Heart left ventricle (tissue), 13 donors: ENCODE data around the gene DCST1.

Source experiments
- POLR2A ChIP-seq, 2 donors: fragments of 450-650 bp; IDR thresholded peaks; one replicate each; pipeline ENCODE4 v1.6.1; 2017; ENCODE audit warnings: antibody characterized with exemption in 2 of 2, mild to moderate bottlenecking in 2 of 2, moderate library complexity in 2 of 2
- TF ChIP-seq, protein P1 (sequence below), 12 donors: fragments of 200-600 bp; sonication (generic) in 4 of 12; IDR thresholded peaks; one replicate each; pipeline versions ENCODE4 v1.5.0 to v1.8.0; 2018 to 2022; ENCODE audit warnings: antibody characterized with exemption in 12 of 12, mild to moderate bottlenecking in 5 of 12
- donor health status: ischemic (EF 13 %, LVEDD 7.1; RV severe dilation, severe dysfunction).
- donor health status: DM: no; HTN: yes; CAD: no.
- donor health status: DM: no; HTN: no; CAD: no.
- donor health status: ischemic (EF 25% LVEDD 6.9; RV normal size, moderate dysfunction).
- donor health status: ischemic (EF 25% LVEDD 5.7; RV mildly dilated, moderate dysfunction).
- donor health status: ischemic (EF 35%, LVEDD 5.7; RV mildly dilated, moderate dysfunction).
- donor health status: nonischemic (EF 11% LVEDD 7.7; RV severe dilation, severe dysfunction).
- donor health status: DM: yes; HTN: yes; CAD: no.
- donor health status: PGD.
- donor health status: ischemic (EF 29% LVEDD 5.4; RV normal size, mild dysfunction).
- donor health status: nonischemic (EF 23%, LVEDD 6.1; RV moderate dilation, normal function).

DNA sequence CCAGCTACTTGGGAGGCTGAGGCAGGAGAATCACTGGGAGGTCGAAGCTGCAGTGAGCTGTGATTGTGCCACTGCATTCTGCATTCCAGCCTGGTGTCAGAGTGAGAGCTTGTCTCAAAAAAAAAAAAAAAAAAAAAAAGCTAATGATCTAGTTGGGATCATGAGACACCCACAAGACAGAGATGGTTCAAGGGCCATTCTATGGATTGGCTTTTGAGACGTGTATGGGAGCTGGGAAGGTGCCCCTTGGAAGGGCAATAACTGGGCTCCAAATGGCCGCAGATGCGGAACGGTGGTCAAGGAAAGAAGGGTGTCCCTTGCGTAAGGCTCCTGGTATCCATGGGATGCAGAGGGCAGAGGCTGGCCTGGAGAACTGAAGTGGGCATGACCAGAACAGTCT, 10.7 kb downstream of the DCST1 start:
- no peak for TF ChIP-seq POLR2A (IDR thresholded peaks at IDR 0.05)
- TF ChIP-seq, protein P1, sequence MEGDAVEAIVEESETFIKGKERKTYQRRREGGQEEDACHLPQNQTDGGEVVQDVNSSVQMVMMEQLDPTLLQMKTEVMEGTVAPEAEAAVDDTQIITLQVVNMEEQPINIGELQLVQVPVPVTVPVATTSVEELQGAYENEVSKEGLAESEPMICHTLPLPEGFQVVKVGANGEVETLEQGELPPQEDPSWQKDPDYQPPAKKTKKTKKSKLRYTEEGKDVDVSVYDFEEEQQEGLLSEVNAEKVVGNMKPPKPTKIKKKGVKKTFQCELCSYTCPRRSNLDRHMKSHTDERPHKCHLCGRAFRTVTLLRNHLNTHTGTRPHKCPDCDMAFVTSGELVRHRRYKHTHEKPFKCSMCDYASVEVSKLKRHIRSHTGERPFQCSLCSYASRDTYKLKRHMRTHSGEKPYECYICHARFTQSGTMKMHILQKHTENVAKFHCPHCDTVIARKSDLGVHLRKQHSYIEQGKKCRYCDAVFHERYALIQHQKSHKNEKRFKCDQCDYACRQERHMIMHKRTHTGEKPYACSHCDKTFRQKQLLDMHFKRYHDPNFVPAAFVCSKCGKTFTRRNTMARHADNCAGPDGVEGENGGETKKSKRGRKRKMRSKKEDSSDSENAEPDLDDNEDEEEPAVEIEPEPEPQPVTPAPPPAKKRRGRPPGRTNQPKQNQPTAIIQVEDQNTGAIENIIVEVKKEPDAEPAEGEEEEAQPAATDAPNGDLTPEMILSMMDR (IDR thresholded peaks at IDR 0.05) = no peak
